ENCODE results near the gene C3orf22.
"Not testable (repeated sequence)": the region's sequence is repeated elsewhere in the genome, so short reads cannot be mapped to it uniquely, and the experiment has no call there.

Gene C3orf22

DNA sequence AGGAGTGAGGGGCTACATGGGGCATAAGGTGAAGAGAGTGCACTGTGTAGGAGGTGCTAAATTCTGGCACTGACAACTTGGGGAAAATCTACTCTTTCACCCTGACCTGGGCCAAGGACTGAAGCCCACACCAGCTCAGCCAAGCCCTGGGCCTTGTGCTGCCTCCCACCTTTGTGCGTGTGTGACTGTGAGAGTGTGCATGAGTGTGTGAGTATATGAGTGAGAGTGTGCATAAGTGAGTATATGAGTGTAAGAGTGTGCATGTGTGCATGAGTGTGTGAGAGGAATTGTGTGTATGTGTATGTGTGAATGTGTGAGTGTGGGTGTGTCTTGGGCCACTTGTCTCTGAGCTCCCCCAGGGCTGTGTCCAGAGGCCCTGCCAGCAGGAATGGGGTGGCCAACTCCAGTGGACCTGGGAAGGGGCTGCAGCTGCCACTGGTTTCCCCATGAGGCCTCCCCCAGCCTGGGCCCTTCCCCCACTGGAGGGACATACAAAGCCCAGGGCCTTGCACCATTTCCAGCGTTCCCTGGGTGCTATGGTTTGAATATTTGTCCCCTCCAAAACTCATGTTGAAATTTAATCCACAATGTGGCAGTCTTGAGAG lies 15.2 kb downstream of the C3orf22 start:
- no peak for DNase-seq (ENCODE audit: low read depth in 2 of 2, low spot score in 1 of 2)

GRCh38 chr3:126542340-126543241 lies 16.1 kb downstream of the C3orf22 start:
- DNase-seq (ENCODE audit: low read depth in 2 of 2, low spot score in 1 of 2) = no peak

- no peak for DNase-seq (ENCODE audit: low read depth in 2 of 2, low spot score in 1 of 2)
Measured at GRCh38 chr3:126541628-126542339, 16.9 kb downstream of the C3orf22 start.

- DNase-seq (ENCODE audit: low read depth in 2 of 2, low spot score in 1 of 2) = no peak
Measured at GRCh38 chr3:126540951-126541627, 17.6 kb downstream of the C3orf22 start.

DNA sequence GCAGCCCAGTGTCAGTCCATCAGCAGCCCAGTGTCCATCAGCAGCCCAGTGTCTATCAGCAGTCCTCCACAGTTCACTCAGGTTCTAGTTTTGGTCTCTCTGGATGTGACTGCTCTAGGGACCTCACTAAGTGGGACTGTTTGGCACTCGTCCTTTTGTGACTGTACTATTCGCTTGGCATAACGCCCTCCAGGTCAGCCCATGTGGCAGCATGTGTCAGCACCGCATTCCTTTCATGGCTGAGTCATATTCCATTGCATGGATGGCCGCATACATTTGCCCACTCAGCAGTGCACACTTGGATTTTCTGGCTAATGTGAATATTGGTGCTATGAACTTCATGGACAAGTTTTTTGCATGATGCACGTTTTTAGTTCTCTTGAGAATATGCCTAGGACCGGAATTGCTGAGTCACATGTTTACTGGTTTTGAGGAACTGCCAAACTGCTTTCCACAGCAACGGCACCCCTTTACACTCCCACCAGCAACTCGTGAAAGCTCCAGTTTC lies 18.3 kb downstream of the C3orf22 start:
- no peak for DNase-seq (ENCODE audit: low read depth in 2 of 2, low spot score in 1 of 2)

DNA sequence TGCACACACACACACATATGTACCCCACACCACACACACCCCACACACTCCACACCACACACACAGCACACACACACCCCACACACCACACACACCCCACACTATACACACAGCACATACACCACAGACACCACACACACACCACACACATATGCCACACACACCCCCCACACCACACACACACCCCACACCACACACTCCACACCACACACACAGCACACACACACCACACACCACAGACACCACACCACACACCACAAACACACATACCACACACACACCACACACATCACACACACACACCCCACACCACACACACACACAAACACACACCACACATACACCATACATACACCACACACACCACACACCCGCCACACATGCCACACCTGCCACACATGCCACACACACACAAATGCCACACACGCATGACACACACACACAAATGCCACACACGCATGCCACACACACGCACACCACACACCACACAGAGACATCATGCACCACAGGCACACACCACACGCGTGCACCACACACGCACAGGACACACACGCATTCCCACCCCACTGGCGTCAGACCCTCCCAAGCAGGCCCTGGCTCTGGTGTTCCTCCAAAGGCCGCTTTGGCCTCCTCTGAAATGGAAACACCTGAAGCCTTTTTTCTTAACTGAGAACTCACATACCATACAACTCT lies 19.0 kb downstream of the C3orf22 start:
- DNase-seq (ENCODE audit: low read depth in 2 of 2, low spot score in 1 of 2) = no peak

- no peak for DNase-seq (ENCODE audit: low read depth in 2 of 2, low spot score in 1 of 2)
Measured at GRCh38 chr3:126538966-126539365, 19.8 kb downstream of the C3orf22 start.

DNA sequence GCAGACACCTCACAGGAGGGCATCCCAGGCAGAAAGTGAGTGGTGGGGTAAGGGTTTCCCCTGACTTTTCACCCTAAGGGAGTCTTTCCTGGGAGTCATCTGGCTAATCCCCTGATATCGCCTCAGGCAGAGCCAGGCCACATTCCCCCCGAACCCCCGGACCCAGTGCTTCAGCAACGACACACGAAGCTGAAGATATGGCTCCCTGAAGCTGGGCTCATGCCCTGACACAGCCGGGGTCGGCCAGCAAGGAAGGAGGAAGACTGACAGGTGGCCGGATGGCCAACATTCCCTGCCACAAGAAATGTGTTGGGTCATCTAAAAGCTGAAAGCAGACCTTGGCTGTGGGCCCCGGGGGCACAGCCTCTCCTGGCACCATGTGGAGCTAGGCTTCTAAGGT lies 20.4 kb downstream of the C3orf22 start:
- no peak for DNase-seq (ENCODE audit: low read depth in 2 of 2, low spot score in 1 of 2)

DNA sequence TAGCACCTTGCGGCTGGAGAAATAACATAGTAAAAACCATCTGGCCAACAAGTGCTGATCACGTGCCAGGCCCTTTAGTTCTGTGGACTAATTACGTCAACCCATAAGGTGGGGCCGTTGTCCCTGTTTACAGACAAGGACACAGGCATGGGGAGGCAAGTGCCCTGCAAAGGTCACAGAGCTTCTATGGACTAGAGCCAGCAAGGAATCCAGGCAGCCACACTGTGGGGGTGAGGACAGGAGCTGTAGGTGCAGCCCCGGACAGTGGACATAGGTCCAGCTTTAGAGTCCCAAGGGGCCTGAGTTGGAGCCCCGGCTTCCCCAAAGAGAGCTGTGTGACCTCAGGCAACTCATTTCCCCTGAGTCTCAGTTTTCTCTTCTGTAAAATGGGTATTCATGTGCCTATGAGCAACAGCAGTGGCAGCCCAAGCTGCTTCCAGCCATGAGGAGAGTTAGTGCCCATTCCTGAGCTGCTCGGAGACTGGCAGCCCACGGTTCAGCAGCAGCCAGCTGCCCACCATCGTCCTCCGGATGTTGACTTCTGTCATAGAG lies 20.9 kb downstream of the C3orf22 start:
- no peak for DNase-seq (ENCODE audit: low read depth in 2 of 2, low spot score in 1 of 2)

DNA sequence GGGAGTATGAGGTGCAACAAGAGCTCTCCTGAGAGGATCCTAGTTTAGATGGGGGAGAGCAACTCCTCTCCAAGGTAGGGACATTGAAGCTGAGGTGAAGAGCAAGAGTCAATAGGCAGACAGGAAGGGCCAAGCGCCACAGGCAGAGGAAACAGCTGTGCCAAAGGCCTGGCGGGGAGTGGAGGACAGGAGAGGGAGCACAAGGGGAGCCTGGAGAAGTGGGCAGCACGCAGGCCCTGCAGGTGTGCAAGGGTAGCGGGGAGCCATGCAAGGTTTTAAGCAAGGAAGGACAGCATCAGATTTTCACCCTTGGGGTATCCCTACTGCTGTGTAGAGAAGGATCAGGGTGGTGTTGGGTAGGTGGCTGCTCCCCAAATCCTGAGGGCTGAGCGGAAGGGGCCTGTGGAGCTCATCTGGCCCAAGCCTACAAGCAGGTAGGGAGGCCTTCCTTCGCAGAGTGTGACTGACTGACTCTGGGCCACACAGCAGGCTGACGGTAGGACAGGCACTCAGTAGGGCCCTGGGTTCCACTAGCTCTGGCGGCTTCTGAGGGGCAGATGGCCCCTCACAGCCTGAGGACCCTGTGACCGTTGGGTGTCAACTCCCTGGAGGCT lies 21.5 kb downstream of the C3orf22 start:
- DNase-seq (ENCODE audit: low read depth in 2 of 2, low spot score in 1 of 2) = no peak

- DNase-seq (ENCODE audit: low read depth in 2 of 2, low spot score in 1 of 2) = no peak
Measured at GRCh38 chr3:126536126-126536525, 22.6 kb downstream of the C3orf22 start.

GRCh38 chr3:126535636-126536035 lies 23.1 kb downstream of the C3orf22 start:
- DNase-seq (ENCODE audit: low read depth in 2 of 2, low spot score in 1 of 2) = no peak

DNA sequence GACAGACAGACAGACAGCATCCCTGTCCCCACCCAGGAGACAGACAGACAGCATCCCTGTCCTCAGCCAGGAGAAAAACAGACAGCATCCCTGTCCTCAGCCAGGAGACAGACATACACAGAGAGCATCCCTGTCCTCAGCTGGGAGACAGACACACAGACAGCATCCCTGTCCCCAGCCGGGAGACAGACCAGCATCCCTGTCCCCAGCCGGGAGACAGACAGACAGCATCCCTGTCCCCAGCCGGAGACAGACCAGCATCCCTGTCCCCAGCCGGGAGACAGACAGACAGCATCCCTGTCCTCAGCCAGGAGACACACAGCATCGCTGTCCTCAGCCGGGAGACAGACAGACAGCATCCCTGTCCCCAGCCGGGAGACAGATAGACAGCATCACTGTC lies 24.0 kb downstream of the C3orf22 start:
- DNase-seq (ENCODE audit: low read depth in 2 of 2, low spot score in 1 of 2) = not testable (repeated sequence)

GRCh38 chr3:126533506-126533905 lies 25.2 kb downstream of the C3orf22 start:
- DNase-seq (ENCODE audit: low read depth in 2 of 2, low spot score in 1 of 2) = no peak

GRCh38 chr3:126531051-126531330 lies 27.7 kb downstream of the C3orf22 start:
- no peak for DNase-seq (ENCODE audit: low read depth in 2 of 2, low spot score in 1 of 2)

GRCh38 chr3:126530171-126531050 lies 28.3 kb downstream of the C3orf22 start:
- DNase-seq (ENCODE audit: low read depth in 2 of 2, low spot score in 1 of 2) = no peak

DNA sequence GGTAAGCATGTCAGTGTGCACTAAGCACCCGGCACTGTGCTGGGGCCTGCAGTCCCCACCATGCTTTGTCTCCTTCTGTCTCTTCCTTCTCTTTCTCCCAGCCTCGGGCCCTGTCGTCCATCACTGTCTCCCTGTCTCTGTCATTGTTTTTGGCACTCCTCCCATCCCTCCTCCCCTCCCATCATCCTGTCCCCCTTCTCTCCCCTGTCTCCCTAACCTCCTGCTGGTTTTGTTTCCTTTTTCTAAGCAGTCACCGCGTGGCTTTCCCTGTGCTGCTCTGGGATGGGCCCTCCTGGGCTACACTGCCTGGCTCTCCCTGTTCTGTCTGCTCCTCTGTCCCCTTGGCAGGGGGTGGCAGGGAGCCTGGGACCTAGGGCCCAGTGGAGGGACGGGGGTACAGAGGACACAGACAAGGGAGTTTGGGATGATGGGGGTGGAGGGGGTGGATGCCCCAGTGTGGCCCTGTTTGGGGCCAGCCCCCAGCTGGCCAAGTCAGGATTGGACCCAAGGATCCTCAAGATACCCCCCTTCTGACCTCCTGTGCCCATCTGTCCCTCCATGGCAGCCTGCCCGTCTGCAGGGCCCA lies 29.1 kb downstream of the C3orf22 start:
- no peak for DNase-seq (ENCODE audit: low read depth in 2 of 2, low spot score in 1 of 2)

DNA sequence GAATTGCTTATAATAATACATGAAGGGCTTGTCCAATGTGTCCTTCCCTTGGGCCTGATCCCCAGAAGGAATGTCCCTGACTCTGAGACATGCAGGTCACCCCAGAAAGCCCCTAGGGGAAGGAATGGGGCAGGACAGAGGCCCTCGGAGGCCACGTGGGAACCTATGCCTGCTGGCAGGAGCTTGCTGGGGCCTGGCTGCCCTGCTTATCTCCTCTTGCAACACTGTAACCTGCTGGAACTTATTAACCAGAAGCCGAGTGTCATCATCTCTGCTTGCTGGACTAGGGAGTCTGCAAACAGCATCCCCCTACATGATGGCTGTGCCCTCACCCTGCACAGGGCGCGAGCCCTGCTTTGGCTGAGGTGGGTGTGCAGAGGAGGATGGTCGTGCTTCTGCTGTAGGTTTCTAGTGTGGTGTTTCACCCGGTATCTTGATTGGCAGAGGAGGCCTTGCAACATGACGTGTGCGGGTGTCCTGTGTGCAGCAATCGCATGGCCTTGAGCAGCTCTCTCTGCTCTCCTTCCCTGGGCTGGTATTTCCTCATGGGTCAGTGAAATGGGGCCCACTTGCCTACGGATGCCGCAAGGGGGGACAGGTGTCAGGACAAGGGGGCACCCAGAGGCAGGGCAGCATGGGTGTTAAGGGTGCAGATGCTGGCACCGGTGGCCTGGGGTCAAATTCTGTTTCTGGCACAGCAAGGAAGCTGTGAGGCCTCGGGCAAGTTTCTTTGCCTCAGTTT lies 29.8 kb downstream of the C3orf22 start:
- DNase-seq (ENCODE audit: low read depth in 2 of 2, low spot score in 1 of 2) = no peak

Data from stimulated activated CD8-positive, alpha-beta memory T cell treated with anti-CD3 and anti-CD28 coated beads, Interleukin-4, amount 100 ng/mL, for 1 hour (primary cell).